Stimulated activated CD8-positive, alpha-beta memory T cell treated with anti-CD3 and anti-CD28 coated beads, Interleukin-2, amount 100 ng/mL, for 48 hours (primary cell): ENCODE measurements around the gene NEGR1.

Experiments used
- DNase-seq, 2 donors: peaks; one replicate each; pipeline ENCODE4 v3.0.0-alpha.2; 2020; ENCODE audit warnings: low read depth in 2 of 2

The NEGR1 gene

GRCh38 chr1:71780681-71781080, 501.7 kb downstream of the NEGR1 start:
- DNase-seq, result no peak

DNA sequence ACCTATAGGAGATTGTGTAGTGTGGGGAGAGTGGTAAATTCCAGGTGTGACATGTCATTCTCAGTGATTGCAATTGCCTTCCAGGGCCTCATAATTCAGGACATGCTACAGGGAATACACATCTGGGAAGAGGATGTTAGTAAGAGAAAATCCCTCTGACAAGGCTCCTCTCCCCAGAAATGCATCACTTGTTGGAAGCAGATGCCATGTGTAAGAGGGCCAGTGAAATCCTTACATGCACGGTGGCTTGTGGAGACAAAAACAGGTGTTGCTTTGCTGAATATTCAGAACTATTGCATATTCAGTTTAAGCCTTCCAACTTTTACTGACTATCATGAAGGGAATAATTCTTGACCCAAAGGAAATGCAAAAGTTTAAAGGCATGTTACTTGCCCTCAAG, 503.4 kb downstream of the NEGR1 start:
- DNase-seq, result no peak

GRCh38 chr1:71777094-71777493, 505.2 kb downstream of the NEGR1 start:
- no peak for DNase-seq

DNA sequence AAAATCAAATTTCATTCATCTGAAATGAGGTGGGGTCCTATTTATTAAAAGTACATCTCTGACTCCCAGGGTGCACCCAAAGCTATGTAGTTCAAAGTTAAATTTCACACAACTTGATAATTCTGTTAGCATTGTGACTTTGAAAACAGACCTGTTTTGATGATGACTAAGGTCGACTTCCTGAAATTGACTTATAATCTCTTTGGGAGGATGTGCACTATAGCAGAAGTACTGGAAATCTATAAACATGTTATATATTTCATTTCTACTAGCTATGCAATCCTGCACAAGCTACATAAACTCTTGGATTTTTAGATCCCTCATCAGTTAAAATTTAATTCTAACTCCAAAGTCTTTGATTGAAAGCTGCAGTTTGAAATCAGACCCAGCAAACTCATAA, 507.6 kb downstream of the NEGR1 start:
- no peak for DNase-seq

DNA sequence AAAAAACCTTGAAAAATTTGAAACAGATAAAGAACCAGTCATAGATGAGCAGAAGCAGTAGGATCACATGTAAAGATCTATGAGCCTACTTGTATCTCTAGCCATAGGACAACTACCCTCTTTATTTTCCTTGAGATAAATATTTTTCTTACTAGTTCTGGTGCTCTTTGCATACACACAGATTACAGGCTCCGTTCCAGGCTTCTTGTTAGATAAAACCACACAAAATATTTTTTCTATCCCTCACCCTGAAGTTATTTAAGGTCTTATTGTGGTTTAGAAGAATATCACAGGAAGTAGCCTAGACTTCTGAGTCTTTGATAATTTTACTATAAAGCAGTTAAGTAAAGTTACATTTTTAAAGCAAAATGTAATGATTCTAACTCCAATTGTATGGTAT, 512.2 kb downstream of the NEGR1 start:
- no peak for DNase-seq

DNA sequence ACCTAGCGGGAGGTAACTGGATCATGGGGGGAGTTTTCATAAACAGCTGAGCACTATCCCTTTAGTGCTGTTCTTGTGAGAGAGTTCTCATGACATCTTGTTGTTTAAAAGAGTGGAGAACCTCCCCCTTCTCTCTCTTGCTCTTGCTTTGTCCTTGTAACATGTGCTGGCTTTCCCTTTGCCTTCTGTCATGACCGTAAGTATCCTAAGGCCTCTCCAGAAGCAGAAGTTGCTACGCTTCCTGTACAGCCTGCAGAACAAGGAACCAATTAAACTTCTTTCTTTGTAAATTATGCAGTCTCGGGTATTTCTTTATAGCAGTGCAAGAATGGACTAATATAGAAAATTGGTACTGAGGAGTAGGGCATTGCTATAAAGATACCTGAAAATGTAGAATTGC, 515.6 kb downstream of the NEGR1 start:
- no peak for DNase-seq

DNA sequence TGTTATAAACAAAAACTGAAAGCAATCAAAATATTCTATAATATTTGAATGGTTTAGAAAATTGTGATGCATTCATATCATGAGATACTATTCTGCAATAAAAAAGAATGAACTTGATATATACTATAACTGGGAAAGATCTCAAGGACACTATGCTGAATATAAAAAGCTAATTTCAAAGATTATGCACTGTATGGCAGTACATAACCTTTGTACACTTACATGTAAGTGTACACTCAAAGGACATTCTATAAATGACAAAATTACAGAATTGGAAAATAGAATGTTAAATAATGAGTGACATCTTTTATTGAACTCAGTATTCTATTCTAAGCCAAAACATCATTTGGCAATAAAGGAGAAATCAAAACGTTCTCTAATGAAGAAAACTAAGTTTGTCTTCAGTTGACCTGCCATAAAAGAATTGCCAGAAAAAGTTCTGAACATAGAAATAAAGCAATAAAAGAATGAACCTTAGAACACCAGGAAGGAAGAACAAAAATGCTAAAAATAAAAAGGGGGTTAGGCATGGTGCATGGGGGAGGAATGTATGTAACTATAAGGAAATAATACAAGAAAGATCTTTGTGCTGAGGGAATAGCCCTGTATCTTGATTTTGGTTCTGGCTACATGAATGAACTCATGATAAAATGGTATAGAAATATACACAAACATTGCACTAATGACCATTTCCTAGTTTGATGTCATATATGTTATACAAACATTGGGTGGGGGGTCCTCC, 519.7 kb downstream of the NEGR1 start:
- DNase-seq, result no peak

- DNase-seq, result no peak
Observed at GRCh38 chr1:71755441-71755840, 526.9 kb downstream of the NEGR1 start.

DNA sequence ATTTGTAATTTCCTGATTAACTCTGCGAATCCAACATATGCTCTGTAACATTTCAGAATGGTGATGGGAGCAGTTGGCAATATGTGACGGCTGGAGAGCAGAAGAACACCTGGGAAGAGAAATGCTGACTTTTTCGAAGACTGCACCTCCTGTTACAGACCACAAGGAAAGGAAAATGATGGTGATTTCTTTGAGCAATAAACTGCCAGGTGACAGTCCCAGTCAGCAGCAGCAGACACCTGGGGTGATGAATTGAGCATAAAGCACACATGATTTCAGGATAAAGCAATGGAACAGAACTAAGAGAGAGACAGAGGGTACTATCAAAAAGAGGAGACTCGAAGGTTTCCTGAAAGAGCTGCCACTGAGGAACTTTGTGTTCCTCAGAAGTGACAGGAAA, 528.6 kb downstream of the NEGR1 start:
- no peak for DNase-seq

DNA sequence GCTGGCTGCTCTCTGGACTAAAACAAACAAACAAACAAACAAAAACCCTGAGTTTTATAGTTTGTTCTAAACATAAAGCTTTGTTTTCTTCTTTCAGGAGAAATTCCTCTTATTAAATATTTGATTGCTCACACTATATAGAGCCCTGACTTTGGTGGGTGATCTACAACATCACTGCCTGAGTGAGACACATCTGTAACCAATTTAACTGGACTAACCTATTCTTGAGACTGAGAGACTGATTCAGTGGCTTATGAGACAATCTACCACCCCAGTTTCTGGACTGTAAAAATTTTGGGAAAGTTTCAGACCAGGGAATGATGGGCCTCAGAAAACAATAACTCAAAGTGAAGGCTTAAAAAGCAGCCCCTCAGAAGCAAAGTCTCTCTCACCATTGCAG, 537.0 kb downstream of the NEGR1 start:
- DNase-seq, result no peak

DNA sequence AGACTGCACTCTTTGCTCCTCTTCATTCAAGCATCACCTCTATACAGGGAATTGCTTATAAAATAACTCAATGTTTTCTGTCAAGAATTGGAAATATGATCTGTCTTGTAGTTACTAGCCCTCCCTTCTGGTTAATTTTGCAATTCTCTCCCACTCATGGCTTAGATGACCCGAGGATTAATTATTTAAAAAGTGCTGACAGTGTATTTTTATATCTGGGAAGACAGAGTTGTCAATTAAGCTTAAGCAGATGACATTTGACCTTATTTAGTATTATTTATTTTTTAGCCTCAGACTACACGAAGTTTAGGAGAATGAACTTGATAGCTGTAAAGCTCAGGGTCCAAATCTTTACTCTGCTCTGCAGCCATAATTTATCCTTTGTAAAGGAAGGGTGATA, 538.5 kb downstream of the NEGR1 start:
- no peak for DNase-seq

GRCh38 chr1:71738910-71739309, 543.4 kb downstream of the NEGR1 start:
- no peak for DNase-seq

GRCh38 chr1:71738256-71738655, 544.1 kb downstream of the NEGR1 start:
- no peak for DNase-seq

- DNase-seq, result no peak
Observed at GRCh38 chr1:71737768-71738167, 544.6 kb downstream of the NEGR1 start.

DNA sequence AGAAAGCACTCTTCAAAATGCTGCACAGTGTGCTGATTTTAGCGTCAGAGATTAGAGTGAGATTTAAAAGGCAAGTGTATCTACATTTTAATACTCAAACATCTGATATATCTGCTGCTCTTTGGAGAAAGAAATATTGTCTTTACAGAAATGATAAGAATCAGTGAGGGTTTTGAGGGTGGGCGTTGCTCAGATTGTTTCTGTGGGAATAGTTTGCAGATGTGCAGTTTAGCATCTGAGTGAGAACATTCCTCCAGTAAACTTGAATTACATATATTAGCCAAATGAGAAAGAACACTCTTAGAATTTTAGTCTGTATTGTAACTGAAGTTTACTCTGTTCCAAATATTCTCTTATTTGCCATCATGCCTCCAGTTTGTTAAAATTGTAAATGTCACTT, 549.2 kb downstream of the NEGR1 start:
- DNase-seq, result no peak

- DNase-seq, result no peak
Observed at GRCh38 chr1:71721532-71721931, 560.8 kb downstream of the NEGR1 start.

GRCh38 chr1:71719330-71719729, 563.0 kb downstream of the NEGR1 start:
- DNase-seq, result no peak

- DNase-seq, result no peak
Observed at GRCh38 chr1:71717186-71717585, 565.2 kb downstream of the NEGR1 start.

DNA sequence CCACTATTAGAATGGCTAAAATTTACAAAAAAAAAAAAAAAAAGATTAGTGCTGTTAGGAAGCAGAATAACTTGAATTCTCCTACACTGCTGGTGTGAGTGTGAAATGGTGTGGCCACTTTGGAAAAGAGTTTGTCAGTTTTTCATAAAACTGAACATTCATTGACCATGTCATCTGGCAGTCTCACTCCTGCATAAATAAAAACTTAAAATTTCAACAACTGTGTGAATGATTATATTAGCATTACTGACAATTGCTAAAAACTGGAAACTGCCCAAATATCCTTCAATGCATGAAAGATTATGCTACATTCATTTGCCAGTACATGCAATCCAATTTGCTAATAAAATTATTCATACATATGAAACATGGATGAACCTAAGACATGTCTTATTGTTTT, 570.9 kb downstream of the NEGR1 start:
- DNase-seq, result no peak

DNA sequence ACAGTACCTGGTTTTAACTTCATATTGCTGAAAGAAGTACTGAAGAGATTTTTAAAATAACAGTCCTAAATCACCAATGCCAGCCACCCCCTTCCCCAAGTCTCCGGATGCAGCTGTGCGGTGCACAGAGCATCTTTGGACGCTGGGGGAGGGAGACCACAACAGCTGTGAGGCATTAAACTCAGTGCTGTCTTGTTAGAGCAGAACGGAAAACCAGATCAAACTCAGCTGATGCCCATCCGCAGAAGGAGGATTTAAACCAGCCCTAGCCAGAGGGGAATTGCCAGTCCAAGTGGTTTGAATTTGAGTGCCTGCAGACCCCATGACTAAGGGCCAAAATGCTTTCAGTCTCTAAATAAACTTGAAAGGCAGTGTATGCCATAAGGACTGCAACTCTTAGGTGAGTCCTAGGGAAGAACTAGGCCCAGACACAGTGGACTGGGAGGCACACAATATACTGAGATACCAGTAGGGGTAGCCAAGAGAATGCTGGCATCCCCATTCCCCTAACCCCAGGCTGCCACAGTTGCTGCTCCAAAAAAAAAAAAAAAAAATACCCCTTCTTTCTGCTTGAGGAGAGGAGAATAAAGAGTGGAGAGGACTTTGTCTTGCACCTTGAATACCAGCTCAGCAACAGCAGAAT, 576.2 kb downstream of the NEGR1 start:
- DNase-seq, result no peak

DNA sequence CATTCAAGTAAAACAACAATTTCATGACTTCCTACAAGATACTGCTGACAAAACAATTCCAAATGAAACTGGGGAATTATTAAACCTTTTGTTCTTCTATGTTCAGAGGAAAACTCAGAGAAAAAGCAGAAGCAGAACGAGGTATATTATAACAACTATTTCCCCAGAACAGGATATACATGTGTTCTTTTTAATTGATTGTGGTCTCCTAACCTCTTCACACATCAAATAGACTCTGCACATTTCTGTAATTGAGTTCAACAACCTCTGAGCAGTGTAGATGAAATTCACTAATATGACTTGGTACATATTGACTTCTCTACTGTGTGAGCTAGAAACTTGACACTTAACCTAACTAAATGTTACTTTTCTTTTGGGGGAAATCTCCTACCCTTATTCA, 584.2 kb downstream of the NEGR1 start:
- no peak for DNase-seq

GRCh38 chr1:71695821-71696220, 586.5 kb downstream of the NEGR1 start:
- no peak for DNase-seq

GRCh38 chr1:71695084-71695483, 587.3 kb downstream of the NEGR1 start:
- no peak for DNase-seq

DNA sequence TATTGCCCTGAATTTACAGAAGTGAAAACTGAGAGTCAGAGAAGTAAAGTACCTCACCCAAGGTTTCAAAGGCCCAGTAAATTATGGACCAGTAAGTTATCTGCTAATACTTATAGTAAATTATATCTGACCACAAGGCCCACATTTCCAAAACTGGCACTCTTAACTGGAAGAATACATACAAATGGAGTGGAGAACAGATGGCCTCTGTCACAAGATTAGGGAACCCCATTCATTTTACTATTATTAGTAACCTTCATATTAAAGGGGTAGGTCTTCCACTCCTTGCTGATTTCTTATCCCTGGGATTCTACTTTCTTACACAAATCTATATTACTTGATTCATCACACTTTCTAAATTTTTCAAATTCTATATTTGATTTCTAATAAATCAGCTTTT, 588.8 kb downstream of the NEGR1 start:
- DNase-seq, result no peak
